Type B pancreatic cell (in vitro differentiated cells): ENCODE measurements around the gene PCDHB15. TPM values are rescaled to one million over a fixed set of nuclear protein-coding genes. Genes with fewer than 3 reads are reported as not detected.

Experiments used
- DNase-seq: peaks from one replicate; pipeline ENCODE4 v3.0.0; 2021; ENCODE audit warnings: mixed read lengths; ENCODE audit not compliant: unreplicated experiment; ENCODE audit errors: extremely low spot score
- H3K27ac Mint-ChIP-seq: 2 replicates; pipeline ENCODE4 v1.8.0; 2021; ENCODE audit warnings: mild to moderate bottlenecking, mixed read lengths
- H3K27me3 Mint-ChIP-seq: 2 replicates; pipeline ENCODE4 v1.8.0; 2021; ENCODE audit warnings: mixed read lengths
- H3K36me3 Mint-ChIP-seq: 2 replicates; pipeline ENCODE4 v1.8.0; 2021; ENCODE audit warnings: mixed read lengths
- H3K4me1 Mint-ChIP-seq: one replicate; pipeline ENCODE4 v1.8.0; 2021; ENCODE audit warnings: mixed read lengths; ENCODE audit not compliant: unreplicated experiment
- H3K4me3 Mint-ChIP-seq: 2 replicates; pipeline ENCODE4 v1.8.0; 2021; ENCODE audit warnings: mild to moderate bottlenecking, mixed read lengths
- H3K9me3 Mint-ChIP-seq: 2 replicates; pipeline ENCODE4 v1.8.0; 2021; ENCODE audit warnings: mixed read lengths
- total RNA-seq: library from RNA; stranded (reverse); gene quantifications from 2 replicates; pipeline ENCODE4 v1.2.1, GENCODE V29; 2021; ENCODE audit warnings: low replicate concordance
- TF ChIP-seq, protein P1 (sequence below): fragments of 200-600 bp; sonication (generic); conservative IDR thresholded peaks from 2 replicates; pipeline ENCODE4 v1.5.0; 2021; ENCODE audit warnings: antibody characterized with exemption, mild to moderate bottlenecking

PCDHB15 gene
- total RNA-seq, 1 donor from 2014 or later = 3.8 TPM

DNA sequence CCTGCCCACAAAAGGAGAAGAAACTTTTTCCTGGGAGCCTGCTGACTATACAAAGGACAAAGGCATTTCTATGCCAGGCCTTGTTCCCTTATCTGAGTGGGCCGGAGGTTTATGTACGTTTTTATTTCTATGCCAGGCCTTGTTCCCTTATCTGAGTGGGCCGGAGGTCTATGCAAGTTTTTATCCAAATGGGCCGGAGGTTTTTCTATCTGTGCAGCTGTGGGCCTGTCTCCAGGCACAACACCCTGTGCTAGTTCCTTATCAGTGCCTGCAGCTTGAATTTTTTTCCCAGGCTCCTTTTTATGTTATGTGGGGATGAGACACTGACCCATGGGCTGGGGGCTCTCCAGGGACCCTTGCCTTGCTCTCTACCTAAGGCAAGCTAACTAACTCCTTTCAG lies 53.2 kb downstream of the PCDHB15 start:
- peaks cover 21% of the 10 kb centered on the region for H3K36me3 Mint-ChIP-seq
- H3K27me3 Mint-ChIP-seq = no peaks in the 10 kb centered on the region
- TF ChIP-seq, protein P1, sequence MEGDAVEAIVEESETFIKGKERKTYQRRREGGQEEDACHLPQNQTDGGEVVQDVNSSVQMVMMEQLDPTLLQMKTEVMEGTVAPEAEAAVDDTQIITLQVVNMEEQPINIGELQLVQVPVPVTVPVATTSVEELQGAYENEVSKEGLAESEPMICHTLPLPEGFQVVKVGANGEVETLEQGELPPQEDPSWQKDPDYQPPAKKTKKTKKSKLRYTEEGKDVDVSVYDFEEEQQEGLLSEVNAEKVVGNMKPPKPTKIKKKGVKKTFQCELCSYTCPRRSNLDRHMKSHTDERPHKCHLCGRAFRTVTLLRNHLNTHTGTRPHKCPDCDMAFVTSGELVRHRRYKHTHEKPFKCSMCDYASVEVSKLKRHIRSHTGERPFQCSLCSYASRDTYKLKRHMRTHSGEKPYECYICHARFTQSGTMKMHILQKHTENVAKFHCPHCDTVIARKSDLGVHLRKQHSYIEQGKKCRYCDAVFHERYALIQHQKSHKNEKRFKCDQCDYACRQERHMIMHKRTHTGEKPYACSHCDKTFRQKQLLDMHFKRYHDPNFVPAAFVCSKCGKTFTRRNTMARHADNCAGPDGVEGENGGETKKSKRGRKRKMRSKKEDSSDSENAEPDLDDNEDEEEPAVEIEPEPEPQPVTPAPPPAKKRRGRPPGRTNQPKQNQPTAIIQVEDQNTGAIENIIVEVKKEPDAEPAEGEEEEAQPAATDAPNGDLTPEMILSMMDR = no peak
- no peak overlapping the region for H3K4me3 Mint-ChIP-seq
- no peaks in the 10 kb centered on the region for H3K4me1 Mint-ChIP-seq
- H3K27ac Mint-ChIP-seq = no peak overlapping the region
- H3K9me3 Mint-ChIP-seq = peaks cover 16% of the 10 kb centered on the region
- no peak for DNase-seq

Other genes starting within 250 kb of the PCDHB15 start
- 0.05 and 0.24 TPM in 2 replicates for gene PCDHB1, start 194.0 kb upstream of the PCDHB15 start, total RNA-seq
- gene PCDHB2, start 150.8 kb upstream of the PCDHB15 start, total RNA-seq = 33.7 and 36.3 TPM in 2 replicates
- gene PCDHB3, start 144.9 kb upstream of the PCDHB15 start, total RNA-seq = 3.9 and 5.4 TPM in 2 replicates
- gene PCDHB4, start 123.6 kb upstream of the PCDHB15 start, total RNA-seq = 1.3 and 2.7 TPM in 2 replicates
- gene PCDHB5, start 110.2 kb upstream of the PCDHB15 start, total RNA-seq = 7.3 and 28.8 TPM in 2 replicates
- gene PCDHB6, start 95.3 kb upstream of the PCDHB15 start, total RNA-seq = 0.80 and 0.95 TPM in 2 replicates
- 0.29 and 0.63 TPM in 2 replicates for gene PCDHB7, start 72.8 kb upstream of the PCDHB15 start, total RNA-seq
- 0.99 and 3.9 TPM in 2 replicates for gene PCDHB8, start 67.6 kb upstream of the PCDHB15 start, total RNA-seq
- 3.1 and 6.9 TPM in 2 replicates for gene PCDHB16, start 63.0 kb upstream of the PCDHB15 start, total RNA-seq
- gene PCDHB9, start 58.2 kb upstream of the PCDHB15 start, total RNA-seq = 2.2 and 2.8 TPM in 2 replicates
- 2.1 and 3.2 TPM in 2 replicates for gene PCDHB10, start 53.0 kb upstream of the PCDHB15 start, total RNA-seq
- gene PCDHB11, start 45.8 kb upstream of the PCDHB15 start, total RNA-seq = 2.0 and 3.3 TPM in 2 replicates
- gene PCDHB12, start 36.7 kb upstream of the PCDHB15 start, total RNA-seq = 1.4 and 2.3 TPM in 2 replicates
- gene PCDHB13, start 31.5 kb upstream of the PCDHB15 start, total RNA-seq = 2.3 and 4.7 TPM in 2 replicates
- 3.1 and 3.7 TPM in 2 replicates for gene PCDHB14, start 22.1 kb upstream of the PCDHB15 start, total RNA-seq
- gene SLC25A2, start 58.7 kb downstream of the PCDHB15 start, total RNA-seq = 0.45 and 0.92 TPM in 2 replicates
- gene TAF7, start 75.4 kb downstream of the PCDHB15 start, total RNA-seq = 87.0 and 92.0 TPM in 2 replicates
- gene PCDHGA1, start 85.1 kb downstream of the PCDHB15 start, total RNA-seq = 0.31 and 0.74 TPM in 2 replicates
- gene PCDHGA2, start 93.4 kb downstream of the PCDHB15 start, total RNA-seq = 0.17 and 0.69 TPM in 2 replicates
- 0.27 and 2.3 TPM in 2 replicates for gene PCDHGA3, start 98.4 kb downstream of the PCDHB15 start, total RNA-seq
- gene PCDHGB1, start 104.7 kb downstream of the PCDHB15 start, total RNA-seq = 1.1 and 1.8 TPM in 2 replicates
- 0.75 and 1.5 TPM in 2 replicates for gene PCDHGA4, start 109.6 kb downstream of the PCDHB15 start, total RNA-seq
- 0.94 and 0.95 TPM in 2 replicates for gene PCDHGB2, start 114.6 kb downstream of the PCDHB15 start, total RNA-seq
- gene PCDHGA5, start 118.8 kb downstream of the PCDHB15 start, total RNA-seq = 0.39 and 0.88 TPM in 2 replicates
- gene PCDHGB3, start 124.8 kb downstream of the PCDHB15 start, total RNA-seq = 0.39 and 1.2 TPM in 2 replicates
- 0.41 and 0.86 TPM in 2 replicates for gene PCDHGA6, start 128.5 kb downstream of the PCDHB15 start, total RNA-seq
- 0.31 and 0.40 TPM in 2 replicates for gene PCDHGA7, start 137.3 kb downstream of the PCDHB15 start, total RNA-seq
- gene PCDHGB4, start 142.3 kb downstream of the PCDHB15 start, total RNA-seq = 13.0 and 15.6 TPM in 2 replicates
- 1.3 and 2.1 TPM in 2 replicates for gene PCDHGA8, start 147.2 kb downstream of the PCDHB15 start, total RNA-seq
- 2.6 and 8.1 TPM in 2 replicates for gene PCDHGB5, start 152.6 kb downstream of the PCDHB15 start, total RNA-seq
- 0.97 and 2.2 TPM in 2 replicates for gene PCDHGA9, start 157.4 kb downstream of the PCDHB15 start, total RNA-seq
- 4.9 and 39.4 TPM in 2 replicates for gene PCDHGB6, start 162.6 kb downstream of the PCDHB15 start, total RNA-seq
- gene PCDHGA10, start 167.6 kb downstream of the PCDHB15 start, total RNA-seq = 9.8 and 18.5 TPM in 2 replicates
- 4.4 and 8.5 TPM in 2 replicates for gene PCDHGB7, start 172.3 kb downstream of the PCDHB15 start, total RNA-seq
- 2.6 TPM in 2 replicates for gene PCDHGA11, start 175.7 kb downstream of the PCDHB15 start, total RNA-seq
- gene PCDHGA12, start 185.1 kb downstream of the PCDHB15 start, total RNA-seq = 1.2 and 1.7 TPM in 2 replicates
- gene PCDHGC3, start 230.6 kb downstream of the PCDHB15 start, total RNA-seq = 11.0 and 60.3 TPM in 2 replicates
- gene PCDHGC4, start 239.6 kb downstream of the PCDHB15 start, total RNA-seq = 0.38 and 4.0 TPM in 2 replicates
- 0.45 and 1.9 TPM in 2 replicates for gene PCDHGC5, start 243.7 kb downstream of the PCDHB15 start, total RNA-seq